GM18909 (cell line): ENCODE data around the gene GNAQ.

Experiments used
- ATAC-seq: cut with Tn5 transposase; IDR thresholded peaks from one replicate; pipeline ENCODE4 v1.9.1; 2021; ENCODE audit warnings: mild to moderate bottlenecking; ENCODE audit not compliant: unreplicated experiment, poor library complexity

GNAQ gene

GRCh38 chr9:77915744-77916143 is 115.9 kb downstream of the GNAQ start:
- ATAC-seq = no peak

- ATAC-seq = no peak
These were observed 118.5 kb downstream of the GNAQ start for GRCh38 chr9:77912895-77913693.

GRCh38 chr9:77911928-77912327 is 119.7 kb downstream of the GNAQ start:
- no peak for ATAC-seq

GRCh38 chr9:77910194-77910621 is 121.4 kb downstream of the GNAQ start:
- ATAC-seq = no peak

- ATAC-seq = no peak
These were observed 122.3 kb downstream of the GNAQ start for GRCh38 chr9:77909306-77909705.

- no peak for ATAC-seq
These were observed 123.3 kb downstream of the GNAQ start for GRCh38 chr9:77908293-77908692.

- ATAC-seq = no peak
These were observed 124.0 kb downstream of the GNAQ start for GRCh38 chr9:77907585-77907984.

GRCh38 chr9:77906991-77907390 is 124.6 kb downstream of the GNAQ start:
- no peak for ATAC-seq

- no peak for ATAC-seq
These were observed 127.8 kb downstream of the GNAQ start for GRCh38 chr9:77903666-77904285.

- no peak for ATAC-seq
These were observed 129.8 kb downstream of the GNAQ start for GRCh38 chr9:77901771-77902170.

- ATAC-seq = no peak
These were observed 130.6 kb downstream of the GNAQ start for GRCh38 chr9:77901018-77901417.

- no peak for ATAC-seq
These were observed 131.8 kb downstream of the GNAQ start for GRCh38 chr9:77899679-77900354.

GRCh38 chr9:77898864-77899263 is 132.7 kb downstream of the GNAQ start:
- no peak for ATAC-seq

- ATAC-seq = no peak
These were observed 134.5 kb downstream of the GNAQ start for GRCh38 chr9:77896938-77897667.

- no peak for ATAC-seq
These were observed 135.2 kb downstream of the GNAQ start for GRCh38 chr9:77896269-77896937.

- ATAC-seq = no peak
These were observed 137.9 kb downstream of the GNAQ start for GRCh38 chr9:77893706-77894105.

- no peak for ATAC-seq
These were observed 138.6 kb downstream of the GNAQ start for GRCh38 chr9:77892955-77893514.

GRCh38 chr9:77892171-77892570 is 139.4 kb downstream of the GNAQ start:
- peak; percentile 86 for ATAC-seq

- no peak for ATAC-seq
These were observed 140.3 kb downstream of the GNAQ start for GRCh38 chr9:77891128-77891800.
